SK-N-SH (cell line): Measurements from ENCODE around the gene NADSYN1. TPM values are rescaled to one million over a fixed set of nuclear protein-coding genes. Genes with fewer than 3 reads are reported as not detected.

ENCODE experiments used
- CTCF ChIA-PET: fragments of 300-600, 350-600 bp; formaldehyde crosslinking; extraction: SDS; loops from one replicate; lab custom pipeline; 2021; lab: Yijun Ruan, JAX
- POLR2A ChIA-PET: fragments of 350-600 bp; sonication (Branson Sonifier 250); formaldehyde crosslinking; extraction: SDS; loops from one replicate; lab custom pipeline; 2020; ENCODE audit warnings: antibody characterized with exemption, inconsistent platforms; lab: Yijun Ruan, JAX
- DNase-seq: peaks from one replicate; pipeline ENCODE4 v3.0.0; 2012
- H2AFZ ChIP-seq: fragments of 200-600 bp; sonication (generic); 2 replicates; pipeline ENCODE4 v1.8.1; 2016; ENCODE audit warnings: antibody characterized with exemption, mild to moderate bottlenecking, low read depth
- H3F3A ChIP-seq: fragments of 200-600 bp; sonication (generic); replicated peaks from 2 replicates; pipeline ENCODE3; 2016; ENCODE audit warnings: antibody characterized with exemption, mild to moderate bottlenecking; ENCODE audit not compliant: insufficient read depth
- H3K27ac ChIP-seq, 2 experiments: fragments of 200-500 bp in 1 of 2; fragments of 200-600 bp in 1 of 2; sonication (Bioruptor generic) in 1 of 2; sonication (generic), shearing (Covaris generic) in 1 of 2; 2 replicates each; pipeline versions ENCODE4 v1.5.1 to v1.6.1; 2014 to 2016; ENCODE audit warnings: low read depth in 2 of 2, inconsistent platforms in 1 of 2, low read length in 1 of 2, mild to moderate bottlenecking in 1 of 2, mixed read lengths in 1 of 2
- H3K27me3 ChIP-seq: fragments of 200-600 bp; sonication (generic), shearing (Covaris generic); 2 replicates; pipeline ENCODE4 v1.6.1; 2016; ENCODE audit warnings: mixed run types; ENCODE audit not compliant: insufficient read depth
- H3K36me3 ChIP-seq, 2 experiments: fragments of 200-500 bp in 1 of 2; fragments of 200-600 bp in 1 of 2; sonication (Bioruptor generic) in 1 of 2; sonication (generic) in 1 of 2; replicated peaks in 1 of 2; 2 replicates each; pipeline versions ENCODE3 to v1.5.1; 2014 to 2016; ENCODE audit warnings: low read length in 1 of 2, mild to moderate bottlenecking in 1 of 2; ENCODE audit not compliant: insufficient read depth in 2 of 2, control insufficient read depth in 1 of 2
- H3K4me1 ChIP-seq, 2 experiments: fragments of 200-500 bp in 1 of 2; fragments of 200-600 bp in 1 of 2; sonication (Bioruptor generic) in 1 of 2; sonication (generic), shearing (Covaris generic) in 1 of 2; 2 replicates each; pipeline versions ENCODE4 v1.5.1 to v1.6.1; 2014 to 2016; ENCODE audit warnings: low read depth in 1 of 2, low read length in 1 of 2, mixed run types in 1 of 2; ENCODE audit not compliant: insufficient read depth in 2 of 2, control insufficient read depth in 1 of 2
- H3K4me2 ChIP-seq: fragments of 200-600 bp; sonication (generic), shearing (Covaris generic); 2 replicates; pipeline ENCODE4 v1.6.1; 2017; ENCODE audit warnings: mixed run types
- H3K4me3 ChIP-seq, 2 experiments: fragments of 200-500 bp in 1 of 2; fragments of 200-600 bp in 1 of 2; sonication (Bioruptor generic) in 1 of 2; sonication (generic), shearing (Covaris generic) in 1 of 2; 2 replicates each; pipeline versions ENCODE4 v1.5.1 to v1.8.1; 2014 to 2016; ENCODE audit warnings: low read depth in 2 of 2, inconsistent platforms in 1 of 2, low read length in 1 of 2, mild to moderate bottlenecking in 1 of 2, mixed read lengths in 1 of 2, moderate library complexity in 1 of 2
- H3K79me2 ChIP-seq: fragments of 200-600 bp; sonication (generic); 2 replicates; pipeline ENCODE4 v1.8.1; 2017; ENCODE audit warnings: mild to moderate bottlenecking; ENCODE audit not compliant: insufficient read depth
- H3K9ac ChIP-seq: fragments of 200-600 bp; sonication (generic); 2 replicates; pipeline ENCODE4 v1.6.1; 2017; ENCODE audit warnings: mixed run types
- H3K9me2 ChIP-seq: fragments of 200-600 bp; sonication (generic); 2 replicates; pipeline ENCODE4 v1.6.1; 2017; ENCODE audit warnings: mixed run types
- H3K9me3 ChIP-seq: fragments of 200-600 bp; sonication (generic); 2 replicates; pipeline ENCODE4 v1.6.1; 2017; ENCODE audit warnings: mixed run types, mild to moderate bottlenecking, moderate library complexity
- H4K20me1 ChIP-seq: fragments of 200-600 bp; sonication (generic); 2 replicates; pipeline ENCODE4 v1.6.1; 2017; ENCODE audit warnings: mild to moderate bottlenecking, mixed run types; ENCODE audit not compliant: insufficient read depth
- ELF1 ChIP-seq: IDR thresholded peaks from 2 replicates; pipeline ENCODE4 v1.4.0; 2012
- EP300 ChIP-seq, 2 experiments: IDR thresholded peaks; 2 replicates each; pipeline versions ENCODE4 v1.4.0 to v1.6.1; 2012; ENCODE audit warnings: borderline replicate concordance in 1 of 2, low read depth in 1 of 2, low read length in 1 of 2
- FOSL2 ChIP-seq: IDR thresholded peaks from 2 replicates; pipeline ENCODE4 v1.4.0; 2012; ENCODE audit warnings: low read depth, mild to moderate bottlenecking, moderate library complexity, borderline replicate concordance
- FOXJ3 ChIP-seq: sonication (generic); formaldehyde crosslinking; IDR thresholded peaks from 2 replicates; pipeline ENCODE4 v1.5.1; 2020; ENCODE audit warnings: mild to moderate bottlenecking, missing genetic modification reagents
- GABPA ChIP-seq: IDR thresholded peaks from 2 replicates; pipeline ENCODE4 v1.4.0; 2012; ENCODE audit warnings: low read depth, mild to moderate bottlenecking
- GATA2 ChIP-seq: sonication (generic); formaldehyde crosslinking; IDR thresholded peaks from 2 replicates; pipeline ENCODE4 v1.5.0; 2020; ENCODE audit warnings: mild to moderate bottlenecking, missing genetic modification reagents
- IRF3 ChIP-seq: fragments of 150-350 bp; IDR thresholded peaks from 2 replicates; pipeline ENCODE4 v1.6.1; 2016; ENCODE audit warnings: mild to moderate bottlenecking, low read depth, low read length
- MAX ChIP-seq: IDR thresholded peaks from 2 replicates; pipeline ENCODE4 v1.4.0; 2012; ENCODE audit warnings: low read depth
- NRF1 ChIP-seq: IDR thresholded peaks from 2 replicates; pipeline ENCODE4 v1.6.1; 2012; ENCODE audit warnings: low read depth, mild to moderate bottlenecking, low read length
- POLR2AphosphoS5 ChIP-seq: IDR thresholded peaks from 2 replicates; pipeline ENCODE4 v1.6.1; 2012; ENCODE audit warnings: low read depth, low read length
- RAD21 ChIP-seq: IDR thresholded peaks from 2 replicates; pipeline ENCODE4 v1.6.1; 2012; ENCODE audit warnings: mild to moderate bottlenecking, low read length
- REST ChIP-seq: IDR thresholded peaks from 2 replicates; pipeline ENCODE4 v1.6.1; 2012; ENCODE audit warnings: mild to moderate bottlenecking, low read depth, low read length, moderate library complexity
- RXRA ChIP-seq: IDR thresholded peaks from 2 replicates; pipeline ENCODE4 v1.4.0; 2012; ENCODE audit warnings: low read depth, mild to moderate bottlenecking, borderline replicate concordance
- SIN3A ChIP-seq: IDR thresholded peaks from 2 replicates; pipeline ENCODE4 v1.6.1; 2012; ENCODE audit warnings: low read depth, mild to moderate bottlenecking, low read length, moderate library complexity, borderline replicate concordance
- SMC3 ChIP-seq: IDR thresholded peaks from 2 replicates; pipeline ENCODE4 v1.6.1; 2012; ENCODE audit warnings: low read depth, low read length, improper control_type of control experiment
- TEAD4 ChIP-seq: IDR thresholded peaks from 2 replicates; pipeline ENCODE4 v1.4.0; 2012; ENCODE audit warnings: mild to moderate bottlenecking, borderline replicate concordance; ENCODE audit not compliant: insufficient read depth
- USF1 ChIP-seq: IDR thresholded peaks from 2 replicates; pipeline ENCODE4 v1.4.0; 2012; ENCODE audit warnings: low read depth, borderline replicate concordance
- USF2 ChIP-seq: fragments of 150-350 bp; IDR thresholded peaks from 2 replicates; pipeline ENCODE4 v1.6.1; 2017; ENCODE audit warnings: antibody characterized with exemption, low read length, low read depth, borderline replicate concordance
- YY1 ChIP-seq: IDR thresholded peaks from 2 replicates; pipeline ENCODE4 v1.4.0; 2012; ENCODE audit warnings: low read depth, mild to moderate bottlenecking
- ZBTB33 ChIP-seq: IDR thresholded peaks from 2 replicates; pipeline ENCODE4 v1.4.0; 2012; ENCODE audit warnings: low read depth, borderline replicate concordance
- WGBS: methylation state at CpG from one replicate; pipeline ENCODE4 v1.1.6; 2017; ENCODE audit warnings: low lambda C conversion rate; 5-methylcytosine and 5-hydroxymethylcytosine counted together
- polyA plus RNA-seq, 3 experiments: library from polyadenylated mRNA; depleted of rRNA; stranded (reverse); fragments of >200 nt; gene quantifications; 2 replicates each; pipeline ENCODE4 v1.2.3, GENCODE V29; 2012

Gene NADSYN1
- polyA plus RNA-seq, 1 of the 3 experiments (the other 2 are of a cell fraction) = 62.5 TPM

GRCh38 chr11:71474141-71474770, 21.3 kb downstream of the NADSYN1 start:
- Histone ChIP-seq H3K36me3 (peaks cover 6 to 73% of the 10 kb centered on the region in 2 experiments), H3K4me2 (no peak overlapping the region), H3K79me2 (no peaks in the 10 kb centered on the region), H3K9ac (no peak overlapping the region), H3K4me1 (no peaks in the 10 kb centered on the region)
- DNase-seq = no peak
- CTCF ChIA-PET = no interaction called here
- TF ChIP-seq USF2 = no peak
- no peak for TF ChIP-seq RAD21
- TF ChIP-seq NRF1 = no peak
- no peak for TF ChIP-seq SIN3A
- TF ChIP-seq GABPA = no peak
- TF ChIP-seq REST = no peak
- no peak for TF ChIP-seq GATA2 (CRISPR knock-in tag)
- no peak for TF ChIP-seq ELF1
- TF ChIP-seq FOSL2 = no peak
- no peak for TF ChIP-seq EP300 (IDR thresholded peaks at IDR 0.05; ENCODE audit: borderline replicate concordance in 1 of 2, low read depth in 1 of 2, low read length in 1 of 2)
- TF ChIP-seq ZBTB33 = no peak
- no peak for TF ChIP-seq POLR2AphosphoS5
- no peak for TF ChIP-seq RXRA
- TF ChIP-seq YY1 = no peak
- no peak for TF ChIP-seq MAX
- TF ChIP-seq TEAD4 = no peak
- no peak for TF ChIP-seq SMC3
- TF ChIP-seq USF1 = no peak
- no peak for TF ChIP-seq FOXJ3 (CRISPR knock-in tag)
- TF ChIP-seq IRF3 = no peak
- TF ChIP-seq, all 33 proteins: peak for 0
- no peaks in the 10 kb centered on the region for H3K9me3 ChIP-seq
- H3K27ac ChIP-seq = no peak overlapping the region
- no peak overlapping the region for H2AFZ ChIP-seq
- WGBS = 97% methylated on average over 12 of the region's 27 CpGs
- no peaks in the 10 kb centered on the region for H3K27me3 ChIP-seq
- H3K4me3 ChIP-seq = no peak overlapping the region
- H3K9me2 ChIP-seq = no peaks in the 10 kb centered on the region
- H4K20me1 ChIP-seq = no peaks in the 10 kb centered on the region
- H3F3A ChIP-seq = no peaks in the 10 kb centered on the region
- POLR2A ChIA-PET = no interaction called here
